Hepatic stellate cell (primary cell): ENCODE measurements around the gene ITGBL1.

Source experiments
- DNase-seq: peaks from one replicate; pipeline ENCODE4 v3.0.0; 2011; ENCODE audit warnings: low spot score

The ITGBL1 gene

GRCh38 chr13:101752432-101752831 is 300.0 kb downstream of the ITGBL1 start:
- DNase-seq = no peak

GRCh38 chr13:101755228-101755887 is 302.9 kb downstream of the ITGBL1 start:
- no peak for DNase-seq

GRCh38 chr13:101757446-101758039 is 305.1 kb downstream of the ITGBL1 start:
- peak; percentile 14 for DNase-seq

DNA sequence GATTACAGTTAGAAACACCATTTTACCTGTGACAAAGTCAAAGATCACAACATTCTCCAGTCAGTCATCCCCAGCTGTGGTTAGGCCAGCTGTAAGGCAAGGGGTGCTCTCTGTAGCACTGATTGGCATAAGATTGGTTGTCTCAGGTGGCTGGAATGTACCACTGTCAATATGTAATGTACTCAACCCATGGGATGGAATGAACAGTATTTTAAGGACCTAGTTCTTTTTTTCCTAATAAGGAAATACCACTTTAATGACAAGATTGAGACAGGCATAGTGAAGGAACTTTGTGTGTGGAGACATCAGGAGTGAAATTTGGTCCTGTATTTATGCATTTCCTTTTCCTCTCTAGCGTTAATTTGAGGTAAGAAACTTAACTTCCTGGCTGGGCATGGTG is 310.7 kb downstream of the ITGBL1 start:
- DNase-seq = no peak
